ENCODE results near the gene DUSP16.
"Not testable (repeated sequence)": the region's sequence is repeated elsewhere in the genome, so short reads cannot be mapped to it uniquely, and the experiment has no call there.

Gene DUSP16

DNA sequence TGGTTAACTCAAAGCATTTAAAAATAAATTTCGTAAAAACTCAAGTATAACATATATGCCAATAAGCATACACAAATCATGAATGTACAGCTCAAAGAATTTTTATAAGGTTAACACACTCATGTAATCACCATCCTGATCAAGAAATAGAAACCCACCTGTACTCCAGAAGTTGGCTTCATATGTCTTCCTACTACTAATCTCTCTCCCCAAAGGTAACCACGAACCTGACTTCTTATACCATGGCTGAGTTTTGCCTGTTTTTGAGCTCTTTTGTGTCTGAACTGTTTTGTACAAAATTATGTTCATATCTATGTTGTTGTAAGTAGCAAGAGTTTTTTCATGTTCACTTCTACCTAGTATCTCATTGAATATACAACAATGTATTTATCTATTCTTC, 18.7 kb downstream of the DUSP16 start:
- no peak for DNase-seq

DNA sequence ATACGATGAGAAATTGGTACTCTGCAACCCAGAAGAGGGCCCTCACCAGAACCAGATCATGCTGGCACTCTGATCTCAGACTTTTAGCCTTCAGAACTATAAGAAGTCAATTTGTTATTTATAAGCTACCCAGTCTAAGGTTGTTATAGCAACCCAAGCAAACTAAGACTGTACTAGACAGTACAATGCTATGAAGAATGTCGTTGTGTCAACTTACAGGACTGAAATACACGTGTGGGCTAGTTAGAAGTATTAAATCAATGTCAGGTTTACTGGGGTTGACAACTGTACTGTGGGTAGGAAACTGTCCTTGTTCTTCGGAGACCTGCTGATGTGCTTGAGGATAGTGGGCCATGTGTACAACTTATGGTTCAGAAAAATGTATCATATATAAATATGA, 19.7 kb downstream of the DUSP16 start:
- no peak for DNase-seq

DNA sequence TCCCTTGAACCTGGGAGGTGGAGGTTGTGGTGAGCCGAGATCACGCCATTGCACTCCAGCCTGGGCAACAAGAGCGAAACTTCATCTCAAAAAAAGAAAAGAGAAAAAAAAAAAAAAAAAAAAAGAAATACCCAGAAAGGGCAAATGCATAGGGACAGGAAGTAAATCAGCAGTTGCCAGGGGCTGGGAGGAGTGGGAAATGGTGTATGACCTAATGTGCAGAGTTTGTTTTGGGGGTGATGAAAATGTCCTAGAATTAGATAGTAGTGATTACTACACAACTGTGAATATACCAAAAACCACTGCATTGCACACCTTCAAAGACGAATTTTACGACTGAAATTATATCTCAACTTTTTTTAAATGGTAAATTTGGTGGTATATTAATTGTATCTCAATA, 20.4 kb downstream of the DUSP16 start:
- DNase-seq: no peak

DNA sequence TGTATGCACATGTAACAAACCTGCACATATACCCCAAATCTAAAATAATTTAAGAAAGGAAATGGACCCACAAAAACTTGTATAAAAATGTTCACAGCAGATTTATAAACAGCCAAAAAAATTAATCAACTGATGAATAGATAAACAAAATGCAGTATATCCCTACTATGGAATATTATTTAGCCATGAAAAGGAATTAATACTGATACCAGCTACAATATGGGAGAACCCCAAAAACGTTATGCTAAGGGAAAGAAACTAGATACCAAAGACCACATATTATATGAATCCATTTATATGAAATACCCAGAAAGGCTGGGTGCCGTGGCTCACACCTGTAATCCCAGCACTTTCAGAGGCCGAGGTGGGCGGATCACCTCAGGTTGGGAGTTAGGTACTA, 20.9 kb downstream of the DUSP16 start:
- no peak for DNase-seq

DNA sequence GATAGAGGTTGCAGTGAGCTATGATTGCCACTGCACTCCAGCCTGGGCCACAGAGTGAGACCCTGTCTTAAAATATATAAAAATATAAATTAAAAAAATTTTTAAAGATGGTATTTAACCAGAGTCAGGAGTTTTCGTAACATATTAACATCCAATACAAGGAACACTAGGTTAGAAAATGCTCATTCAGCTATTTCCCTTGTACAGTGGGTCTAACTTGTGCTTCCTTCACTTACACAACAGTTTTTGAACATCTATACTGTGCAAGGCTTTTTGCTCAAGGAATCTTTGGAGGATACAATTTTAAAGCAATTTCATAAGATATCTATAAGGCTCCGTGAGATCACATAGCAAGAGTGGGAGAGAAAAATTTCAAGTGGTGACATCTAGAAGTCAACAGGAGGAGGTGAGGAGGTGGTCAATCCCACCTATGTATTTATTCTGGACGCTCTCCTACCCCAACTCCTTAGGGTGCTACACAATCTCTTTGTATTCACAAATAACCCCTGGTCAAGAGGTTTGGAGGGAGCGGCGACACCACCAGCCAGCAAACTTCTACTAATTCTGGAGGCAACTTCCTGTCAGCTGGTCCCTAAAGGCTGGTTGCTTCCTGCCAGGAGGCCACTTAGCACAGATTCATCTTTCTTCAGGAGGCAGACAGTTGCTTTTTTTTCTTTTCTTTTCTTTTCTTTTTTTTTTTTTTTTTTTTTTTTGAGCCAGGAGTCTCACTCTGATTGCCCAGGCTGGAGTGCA, 22.2 kb downstream of the DUSP16 start:
- peak; percentile 27 for DNase-seq

DNA sequence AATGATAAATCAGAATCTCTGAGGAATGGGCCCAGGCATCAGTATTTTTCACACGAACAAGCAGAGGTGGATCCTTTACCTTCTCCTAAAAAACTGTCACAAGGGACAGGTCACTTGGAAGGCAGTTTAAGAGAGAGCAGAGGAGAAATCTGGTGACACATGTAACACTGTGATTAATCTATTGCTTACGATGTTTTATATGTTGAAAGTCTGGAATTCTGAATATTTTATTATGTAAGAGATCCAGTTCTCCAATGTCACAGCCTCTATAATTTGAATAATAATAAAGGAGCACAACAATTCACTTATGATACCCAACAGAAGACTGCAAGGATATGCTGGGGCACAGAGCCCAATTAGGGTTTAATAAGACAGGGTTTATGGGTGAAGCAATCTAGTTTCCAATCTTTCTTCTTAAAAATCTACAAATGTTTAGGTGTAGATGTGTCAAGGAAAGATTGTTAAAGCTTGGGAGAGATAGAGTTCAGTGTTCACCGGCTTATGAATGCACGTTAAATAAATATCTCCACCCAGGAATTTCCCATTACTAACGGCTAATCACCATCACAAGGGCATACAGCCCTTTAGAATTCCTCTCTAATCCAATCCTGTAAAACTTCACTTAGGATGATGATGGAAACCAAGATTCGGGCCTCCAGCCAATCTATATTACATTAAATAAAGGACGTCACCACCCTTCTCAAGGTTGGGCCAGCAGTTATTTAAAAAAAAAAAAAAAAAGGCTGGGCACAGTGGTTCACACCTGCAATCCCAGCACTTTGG, 23.4 kb downstream of the DUSP16 start:
- no peak for DNase-seq

DNA sequence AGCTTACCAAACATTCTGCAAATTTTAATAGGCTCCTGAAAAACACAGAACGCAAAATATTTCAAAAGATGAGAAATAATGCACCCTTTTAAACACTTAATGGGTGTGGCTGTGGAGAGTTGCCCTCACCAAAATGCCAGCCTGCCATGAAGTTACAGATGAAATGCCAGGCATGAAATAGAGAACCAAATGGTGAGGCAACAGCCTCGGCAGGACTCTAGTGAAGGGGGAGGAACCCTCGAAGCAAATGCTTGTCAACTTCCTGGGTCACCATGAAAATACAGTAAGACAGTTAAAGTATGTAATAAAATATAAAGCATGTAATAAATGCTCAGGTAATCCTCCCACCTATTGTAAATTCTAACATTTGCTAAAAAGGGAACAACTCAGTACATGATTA, 24.1 kb downstream of the DUSP16 start:
- no peak for DNase-seq

DNA sequence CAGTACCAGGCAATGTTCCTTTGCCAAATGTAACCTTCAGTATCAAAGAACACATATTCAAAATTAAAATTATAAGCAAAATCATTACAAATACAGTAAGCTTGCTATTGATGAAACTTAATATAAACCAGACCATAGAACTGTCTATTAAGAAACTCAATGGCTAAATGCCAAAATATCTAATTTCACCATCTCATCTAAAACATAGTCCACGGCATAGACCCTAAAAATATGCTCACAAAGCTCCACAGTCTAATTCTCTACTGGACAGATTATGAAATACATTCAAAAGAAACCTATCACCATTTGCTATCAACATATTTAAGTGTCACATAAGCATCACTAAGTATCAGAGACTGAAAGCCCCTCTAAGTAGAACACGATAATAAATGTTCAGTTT, 25.2 kb downstream of the DUSP16 start:
- no peak for DNase-seq

DNA sequence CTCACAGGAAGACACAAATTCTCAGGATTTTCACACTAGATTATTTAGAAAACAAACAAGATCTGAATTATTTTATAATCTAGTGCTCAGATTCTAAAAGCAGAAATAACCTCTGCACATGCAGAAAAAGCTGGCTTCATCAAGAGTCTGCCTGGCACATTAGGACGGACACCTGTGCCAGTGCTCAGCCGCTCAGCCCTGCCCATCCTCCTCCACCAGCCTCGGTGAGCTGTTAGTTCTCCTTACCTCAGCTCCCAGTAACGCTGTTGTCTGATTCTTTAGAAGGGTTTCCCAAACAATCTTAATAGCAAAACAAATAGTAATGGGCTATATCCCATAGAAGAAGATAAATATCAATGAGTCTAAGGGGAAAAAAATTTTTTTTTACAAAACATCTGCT, 27.7 kb downstream of the DUSP16 start:
- DNase-seq: no peak

DNA sequence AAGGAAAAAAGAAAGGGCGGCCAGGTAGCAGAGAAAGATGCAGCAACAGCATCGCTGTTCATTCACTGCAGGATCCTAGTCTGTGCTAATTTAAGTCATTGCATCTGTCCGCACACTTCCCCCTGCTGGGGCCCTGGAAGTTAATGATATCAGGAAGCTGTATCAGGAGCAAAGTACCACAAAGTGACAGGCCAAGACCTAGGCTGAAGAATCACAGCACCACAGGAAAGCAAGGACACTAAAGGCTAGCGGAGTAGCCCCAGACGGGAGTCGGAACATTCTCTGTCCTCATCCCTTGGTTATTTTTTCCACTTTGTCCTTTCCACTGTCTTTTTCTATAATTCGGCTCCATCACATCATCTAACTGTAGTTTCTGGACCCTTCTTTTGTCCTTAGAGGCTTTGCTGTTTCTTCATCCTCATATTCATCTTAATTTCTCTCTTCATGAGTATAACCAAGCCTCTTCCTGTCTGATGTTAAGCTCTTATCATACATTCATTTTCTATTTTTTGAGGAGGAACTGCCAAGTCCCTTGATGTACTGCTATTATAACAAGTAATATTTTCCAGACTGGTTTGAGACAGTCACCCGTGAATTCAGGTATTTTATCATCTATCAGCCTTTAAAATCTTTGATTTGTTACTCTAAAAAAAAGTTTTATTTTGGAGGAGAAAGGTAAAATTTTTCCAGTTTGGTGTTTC, 28.3 kb downstream of the DUSP16 start:
- DNase-seq: peak; percentile 45

DNA sequence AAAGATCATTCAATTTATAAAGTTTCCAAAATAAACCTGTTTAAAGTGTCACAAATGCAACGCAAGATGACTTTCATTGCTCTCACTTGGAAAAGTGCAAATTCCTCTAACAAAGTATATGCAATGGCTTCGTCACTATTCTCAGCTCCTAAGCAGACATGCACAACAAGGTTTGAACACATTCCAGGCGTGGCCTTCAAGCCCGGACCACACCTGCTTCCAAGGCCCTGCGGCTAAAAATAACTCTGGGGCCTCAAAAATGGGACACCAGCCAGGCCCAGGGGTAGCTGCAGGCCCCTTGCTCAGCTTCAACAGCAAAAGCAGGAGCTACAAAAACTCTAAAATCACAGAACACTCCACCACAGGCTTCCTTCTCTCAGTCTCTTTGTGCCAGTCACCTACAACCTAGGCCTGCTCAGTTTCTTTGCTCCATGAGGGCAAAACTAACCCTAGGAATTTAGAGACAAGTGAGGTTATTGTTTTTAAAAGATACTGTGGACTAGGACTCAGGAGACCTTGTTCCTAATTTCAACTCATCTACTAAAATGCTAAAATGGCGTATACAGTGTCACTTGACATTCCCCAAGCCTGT, 29.3 kb downstream of the DUSP16 start:
- peak; percentile 84 for DNase-seq

DNA sequence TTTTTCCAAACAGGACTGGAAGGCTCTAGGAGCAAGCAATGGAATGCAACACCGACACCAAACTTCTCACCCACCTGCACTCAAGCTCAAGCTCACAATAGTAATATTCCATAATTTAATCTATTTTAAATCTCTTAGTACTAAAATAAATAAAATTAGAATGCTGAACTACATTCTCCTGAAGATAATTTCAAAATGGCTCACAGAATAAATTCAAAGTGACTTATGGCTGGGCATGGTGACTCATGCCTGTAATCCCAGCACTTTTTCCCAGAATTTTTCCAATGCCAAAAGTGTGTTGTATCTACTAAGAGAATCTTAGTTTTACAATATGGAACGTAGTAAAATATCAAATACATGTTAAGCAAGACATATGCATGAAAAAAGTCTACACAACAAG, 31.5 kb downstream of the DUSP16 start:
- no peak for DNase-seq

DNA sequence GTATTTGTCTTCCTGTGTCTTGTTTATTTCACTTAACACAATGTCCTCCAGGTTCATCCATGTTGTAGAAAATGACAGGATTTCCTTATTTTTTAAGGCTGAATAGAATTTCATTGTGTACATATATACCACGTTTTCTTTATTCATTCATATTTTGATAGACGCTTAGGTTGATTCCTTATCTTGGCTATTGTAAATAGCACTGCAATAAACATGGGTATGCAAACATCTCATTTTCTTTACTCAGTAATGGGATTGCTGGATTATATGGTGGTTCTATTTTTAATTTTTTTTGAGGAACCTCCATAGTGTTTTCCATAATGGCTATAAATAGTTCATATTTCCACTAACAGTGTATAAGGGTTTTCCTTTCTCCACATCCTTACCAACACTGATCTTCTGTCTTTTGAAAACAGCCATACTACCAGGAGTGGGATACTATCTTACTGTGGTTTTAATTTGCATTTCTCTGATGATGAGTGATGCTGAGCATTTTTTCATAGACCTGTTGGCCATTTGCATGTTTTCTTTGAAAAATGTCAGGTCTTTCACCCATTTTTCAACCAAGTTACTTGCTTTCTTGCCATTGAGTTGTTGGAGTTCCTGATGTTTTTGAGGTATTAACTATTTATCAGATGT, 32.8 kb downstream of the DUSP16 start:
- DNase-seq: no peak

DNA sequence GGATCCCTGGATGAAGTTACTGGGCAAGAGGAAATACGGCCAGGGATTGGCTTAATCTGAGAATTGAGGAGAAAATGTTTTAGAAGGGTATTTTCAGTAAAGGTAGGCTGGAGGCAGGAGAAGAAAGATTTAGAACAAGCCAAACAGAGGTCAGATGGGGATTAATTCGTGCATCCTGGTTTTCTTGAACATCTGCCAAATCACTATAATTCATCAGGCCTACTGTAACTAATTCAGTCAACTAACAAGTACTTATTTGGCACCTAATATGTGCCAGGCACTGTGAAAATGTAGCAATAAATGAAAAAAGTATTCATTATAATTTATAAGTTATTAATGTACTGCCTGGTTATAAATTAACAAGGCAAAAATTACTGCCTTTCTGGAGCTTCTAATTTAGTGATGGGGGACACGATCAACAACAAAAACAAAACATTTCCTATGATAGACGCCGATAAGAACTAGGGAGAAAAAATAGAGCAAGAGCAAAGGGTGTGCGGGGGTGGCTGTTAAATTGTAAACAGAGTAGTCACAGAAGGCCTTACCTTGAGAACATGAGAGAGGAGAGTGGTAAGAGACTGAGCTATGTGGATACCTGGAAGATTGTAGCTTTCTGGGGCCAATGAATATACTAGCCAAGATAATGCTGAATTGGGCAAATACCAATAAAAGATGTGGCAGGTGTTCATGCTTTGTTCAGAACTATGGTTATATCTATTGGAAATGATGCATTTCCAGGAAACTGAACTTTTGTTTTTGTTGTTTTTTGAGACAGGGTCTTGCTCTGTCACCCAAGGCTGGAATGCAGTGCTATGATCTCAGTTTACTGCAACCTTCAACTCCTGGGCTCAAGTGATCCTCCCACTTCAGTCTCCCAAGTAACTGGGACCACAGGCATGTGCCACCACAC, 34.0 kb downstream of the DUSP16 start:
- no peak for DNase-seq

DNA sequence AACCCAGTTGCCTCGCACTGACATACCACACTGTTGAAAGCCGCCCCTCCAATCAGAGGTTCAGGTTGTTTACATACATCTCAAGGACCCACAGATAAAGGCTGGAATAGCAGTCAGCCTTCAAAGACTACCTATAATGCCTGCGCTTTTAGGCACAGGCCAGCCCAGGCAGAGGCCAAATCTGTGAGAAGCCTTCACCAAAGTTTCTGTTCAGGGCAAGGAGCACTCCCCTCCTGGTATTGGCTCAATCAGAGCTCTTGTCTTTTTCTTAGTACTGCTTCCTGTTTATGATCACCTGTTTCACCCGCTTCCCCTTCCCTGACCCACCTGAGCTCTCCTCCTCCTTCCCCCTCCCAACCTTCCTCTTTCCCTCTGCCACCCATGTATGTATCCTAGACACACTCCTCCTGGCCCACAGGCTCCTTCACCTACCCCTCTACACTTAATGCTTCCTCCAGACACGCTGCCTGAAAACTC, 34.8 kb downstream of the DUSP16 start:
- DNase-seq: no peak

DNA sequence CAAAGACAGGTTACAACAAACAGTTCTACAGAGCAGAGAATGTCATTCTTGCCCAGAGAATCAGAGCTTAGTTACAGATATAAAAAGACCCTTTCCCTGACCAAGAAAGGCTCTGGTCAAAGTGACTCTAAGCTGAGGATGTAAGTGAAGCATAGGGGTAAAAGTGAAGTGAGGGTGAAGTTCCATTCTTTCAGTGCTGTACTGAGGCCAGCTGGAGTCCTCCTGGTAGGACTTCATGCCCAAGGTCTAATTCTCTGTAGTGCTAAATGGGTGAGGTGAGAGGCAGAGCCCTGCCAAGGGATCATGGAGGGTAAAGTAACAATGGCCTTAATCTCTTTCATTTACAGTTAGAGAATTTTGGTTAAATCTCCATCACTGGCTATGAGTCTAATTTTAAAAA, 38.5 kb downstream of the DUSP16 start:
- DNase-seq: no peak

DNA sequence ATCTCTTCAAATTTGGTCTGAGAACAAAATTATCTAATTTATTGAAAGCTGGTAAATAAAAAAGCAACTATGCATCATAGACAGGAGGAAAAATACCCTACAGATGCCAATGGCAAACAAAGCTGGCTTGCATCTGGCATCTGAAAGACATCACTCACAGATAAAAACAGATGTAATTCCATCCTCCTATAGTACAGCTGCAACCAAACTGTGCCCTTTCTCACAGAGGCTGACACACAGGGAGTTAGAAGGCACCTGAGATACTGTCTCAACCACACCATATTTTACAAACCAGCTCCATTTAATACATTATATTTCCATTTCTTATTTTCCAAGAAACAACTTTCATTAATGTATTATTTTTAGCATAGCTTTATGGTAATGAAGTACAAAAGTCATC, 39.4 kb downstream of the DUSP16 start:
- DNase-seq: no peak

DNA sequence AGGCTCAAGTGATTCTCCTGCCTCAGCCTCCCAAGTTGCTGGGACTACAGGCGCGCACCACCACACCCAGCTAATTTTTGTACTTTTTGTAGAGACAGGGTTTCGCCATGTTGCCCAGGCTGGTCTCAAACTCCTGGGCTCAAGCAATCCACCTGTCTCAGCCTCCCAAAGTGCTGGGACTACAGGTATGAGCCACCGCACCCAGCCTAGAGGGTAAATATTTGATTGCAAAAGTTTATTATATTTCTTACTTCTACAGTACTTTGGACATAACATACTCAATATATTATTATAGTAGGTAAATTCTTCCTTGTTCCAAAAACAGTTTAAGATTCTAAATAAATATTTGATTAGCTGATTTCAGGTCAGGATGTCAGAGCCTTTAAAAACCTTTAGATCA, 40.0 kb downstream of the DUSP16 start:
- DNase-seq: not testable (repeated sequence)

DNA sequence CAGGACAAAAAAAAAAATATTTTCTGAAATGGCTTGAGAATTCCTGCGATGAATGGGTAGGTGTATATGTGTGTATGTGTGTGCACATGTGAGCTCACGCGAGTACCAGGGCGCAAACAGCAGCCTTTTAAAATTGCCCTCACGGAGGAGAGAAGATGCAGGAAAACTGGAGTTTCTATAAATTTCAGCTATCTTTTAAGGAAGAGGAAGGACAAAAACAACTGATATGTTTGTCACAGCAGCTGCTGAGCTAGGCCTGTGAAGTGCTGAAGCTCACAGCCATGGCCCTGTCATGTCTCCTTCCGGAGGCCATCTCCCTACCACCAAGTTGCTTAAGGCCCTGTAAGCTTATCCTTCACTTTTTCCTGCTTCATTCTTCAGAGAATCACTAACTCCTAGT, 40.8 kb downstream of the DUSP16 start:
- no peak for DNase-seq

DNA sequence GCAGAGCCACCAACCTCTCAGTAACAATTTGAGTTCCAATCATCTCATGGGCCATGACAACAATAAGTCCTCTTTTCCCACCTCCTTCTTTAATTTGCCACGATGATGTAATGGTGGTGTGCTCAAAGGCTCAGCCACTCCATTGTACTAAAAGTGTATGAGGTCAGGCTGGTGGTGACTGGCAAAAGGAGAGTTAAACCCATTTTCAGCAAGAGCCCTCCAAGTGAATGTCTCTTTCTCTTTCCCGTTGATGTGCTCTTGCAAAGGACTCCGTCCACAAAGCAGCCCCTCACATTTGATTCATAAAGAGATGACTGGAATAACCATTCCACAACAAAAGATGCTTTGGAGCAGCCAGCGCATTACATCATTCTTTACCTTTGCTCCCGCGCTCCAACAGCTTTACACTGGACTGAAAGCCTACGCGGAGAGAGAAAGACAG, 41.6 kb downstream of the DUSP16 start:
- DNase-seq: no peak

DNA sequence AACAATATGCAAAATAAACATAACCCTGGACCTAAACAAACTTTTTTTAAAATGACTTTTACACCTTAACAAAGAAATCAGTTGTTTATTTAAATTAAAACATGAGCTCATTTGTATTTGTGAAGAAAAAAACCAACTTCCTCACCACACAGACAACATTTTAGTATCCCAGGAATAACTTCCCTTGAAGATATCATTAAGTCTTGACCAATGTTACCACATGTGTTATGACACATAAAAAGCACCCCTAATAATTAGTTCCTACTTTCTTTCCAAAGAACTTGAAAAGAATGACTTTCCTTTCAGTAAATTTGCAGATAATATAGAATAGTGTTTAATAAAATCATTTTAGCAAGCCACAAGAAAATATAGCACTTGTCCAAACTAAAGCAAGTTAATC, 42.4 kb downstream of the DUSP16 start:
- no peak for DNase-seq

Measured in femur (tissue), 1 donor.